WTC11 (cell line): ENCODE measurements around the gene KCNMA1. TPM values are rescaled to one million over a fixed set of nuclear protein-coding genes. Genes with fewer than 3 reads are reported as not detected.

Source experiments
- ATAC-seq: fragments of 200-7000 bp; cut with Tn5 transposase; 2 replicates; pipeline ENCODE4 v1.10.0; 2021; ENCODE audit warnings: mild to moderate bottlenecking, moderate library complexity
- CTCF ChIA-PET: fragments of 300-600 bp; sonication (Branson Sonifier 250); formaldehyde crosslinking; loops from one replicate; lab custom pipeline; 2021; ENCODE audit warnings: antibody characterized with exemption; lab: Charles Lee
- POLR2A ChIA-PET: fragments of 350-600 bp; sonication (Branson Sonifier 250); formaldehyde crosslinking; loops from one replicate; lab custom pipeline; 2021; ENCODE audit warnings: antibody characterized with exemption; lab: Charles Lee
- DNase-seq: peaks from one replicate; pipeline ENCODE4 v3.0.0; 2021; ENCODE audit warnings: low spot score
- H3K27ac Mint-ChIP-seq: 2 replicates; pipeline ENCODE4 v1.8.0; 2021; ENCODE audit warnings: mixed read lengths
- H3K27me3 Mint-ChIP-seq: 2 replicates; pipeline ENCODE4 v1.8.0; 2021; ENCODE audit warnings: low read depth, mild to moderate bottlenecking, moderate library complexity, mixed read lengths
- H3K36me3 Mint-ChIP-seq: 2 replicates; pipeline ENCODE4 v1.8.0; 2021; ENCODE audit warnings: mixed read lengths
- H3K4me1 Mint-ChIP-seq: 2 replicates; pipeline ENCODE4 v1.8.0; 2022; ENCODE audit warnings: mixed read lengths
- H3K4me3 Mint-ChIP-seq: 2 replicates; pipeline ENCODE4 v1.8.0; 2021; ENCODE audit warnings: mild to moderate bottlenecking, moderate library complexity, mixed read lengths
- H3K9me3 Mint-ChIP-seq: 2 replicates; pipeline ENCODE4 v1.8.0; 2021; ENCODE audit warnings: mixed read lengths
- ELF4 ChIP-seq: sonication (generic); formaldehyde crosslinking; IDR thresholded peaks from 2 replicates; pipeline ENCODE4 v1.8.1; 2022; ENCODE audit warnings: low read depth, mild to moderate bottlenecking, moderate library complexity, missing genetic modification reagents
- EMX1 ChIP-seq: fragments of 250-450 bp; sonication (Bioruptor Pico); IDR thresholded peaks from 2 replicates; pipeline ENCODE4 v1.8.0; 2021; ENCODE audit warnings: mild to moderate bottlenecking
- ESRRA ChIP-seq: sonication (generic); formaldehyde crosslinking; IDR thresholded peaks from 2 replicates; pipeline ENCODE4 v1.8.1; 2022; ENCODE audit warnings: mild to moderate bottlenecking, missing genetic modification reagents, borderline replicate concordance
- JAZF1 ChIP-seq: fragments of 250-450 bp; sonication (Bioruptor Pico); IDR thresholded peaks from 2 replicates; pipeline ENCODE4 v1.9.0; 2021; ENCODE audit warnings: moderate library complexity, mild to moderate bottlenecking, inconsistent platforms
- MLX ChIP-seq: sonication (generic); formaldehyde crosslinking; IDR thresholded peaks from 2 replicates; pipeline ENCODE4 v1.8.1; 2023; ENCODE audit warnings: mild to moderate bottlenecking, missing genetic modification reagents, moderate library complexity
- NR1H2 ChIP-seq: sonication (generic); formaldehyde crosslinking; IDR thresholded peaks from 2 replicates; pipeline ENCODE4 v1.9.0; 2021; ENCODE audit warnings: mild to moderate bottlenecking, moderate library complexity, missing genetic modification reagents
- SOX15 ChIP-seq: fragments of 250-450 bp; sonication (Bioruptor Pico); IDR thresholded peaks from 2 replicates; pipeline ENCODE4 v1.9.0; 2021; ENCODE audit warnings: mild to moderate bottlenecking
- ZBTB21 ChIP-seq: sonication (generic); formaldehyde crosslinking; IDR thresholded peaks from 2 replicates; pipeline ENCODE4 v1.8.1; 2023; ENCODE audit warnings: mild to moderate bottlenecking, missing genetic modification reagents, borderline replicate concordance
- ZNF138 ChIP-seq: sonication (generic); formaldehyde crosslinking; conservative IDR thresholded peaks from 2 replicates; pipeline ENCODE4 v1.8.1; 2022; ENCODE audit warnings: mild to moderate bottlenecking, moderate library complexity, missing genetic modification reagents
- ZNF219 ChIP-seq: sonication (generic); formaldehyde crosslinking; IDR thresholded peaks from 2 replicates; pipeline ENCODE4 v1.8.0; 2023; ENCODE audit warnings: missing genetic modification reagents, mild to moderate bottlenecking, borderline replicate concordance
- ZNF671 ChIP-seq: fragments of 250-450 bp; sonication (Bioruptor Pico); IDR thresholded peaks from 2 replicates; pipeline ENCODE4 v1.8.0; 2021; ENCODE audit warnings: mild to moderate bottlenecking
- total RNA-seq: library from RNA; stranded (reverse); gene quantifications from 3 replicates; pipeline ENCODE4 v1.2.3, GENCODE V29; 2021
- TF ChIP-seq, protein P1 (sequence below): fragments of 200-600 bp; IDR thresholded peaks from 2 replicates; pipeline ENCODE4 v1.8.0; 2022; ENCODE audit warnings: antibody characterized with exemption
- TF ChIP-seq, protein P2 (sequence below): sonication (generic); formaldehyde crosslinking; IDR thresholded peaks from 2 replicates; pipeline ENCODE4 v1.8.1; 2023; ENCODE audit warnings: mild to moderate bottlenecking, moderate library complexity, missing genetic modification reagents
- TF ChIP-seq, protein P3 (sequence below): fragments of 250-450 bp; sonication (Bioruptor Pico); conservative IDR thresholded peaks from 2 replicates; pipeline ENCODE4 v1.9.0; 2021; ENCODE audit warnings: mild to moderate bottlenecking
- TF ChIP-seq, protein P4 (sequence below): sonication (generic); formaldehyde crosslinking; IDR thresholded peaks from 2 replicates; pipeline ENCODE4 v1.8.1; 2022; ENCODE audit warnings: low read depth, mild to moderate bottlenecking, moderate library complexity, missing genetic modification reagents, borderline replicate concordance
- TF ChIP-seq, protein P5 (sequence below): sonication (generic); formaldehyde crosslinking; IDR thresholded peaks from 2 replicates; pipeline ENCODE4 v1.8.1; 2022; ENCODE audit warnings: missing genetic modification reagents, borderline replicate concordance

KCNMA1 gene
- total RNA-seq, 1 experiment from 2014 or later, result 7.3 TPM

- no peak overlapping the region for H3K4me3 Mint-ChIP-seq
- CTCF ChIA-PET, result no interaction called here
- H3K4me1 Mint-ChIP-seq, result no peaks in the 10 kb centered on the region
- no peaks in the 10 kb centered on the region; the same call in 1 of the 2 replicates for H3K27me3 Mint-ChIP-seq
- ATAC-seq (no peak), DNase-seq (no peak)
- peaks cover 3% of the 10 kb centered on the region; the same call in 1 of the 2 replicates for H3K9me3 Mint-ChIP-seq
- POLR2A ChIA-PET, result no interaction called here
- H3K27ac Mint-ChIP-seq, result no peak overlapping the region
- TF ChIP-seq JAZF1 (no peak), SOX15 (no peak), ZNF671 (CRISPR knock-in tag) (no peak), EMX1 (CRISPR knock-in tag) (no peak)
- no peaks in the 10 kb centered on the region for H3K36me3 Mint-ChIP-seq
Measured at GRCh38 chr10:77090381-77091356, 546.9 kb downstream of the KCNMA1 start.

DNA sequence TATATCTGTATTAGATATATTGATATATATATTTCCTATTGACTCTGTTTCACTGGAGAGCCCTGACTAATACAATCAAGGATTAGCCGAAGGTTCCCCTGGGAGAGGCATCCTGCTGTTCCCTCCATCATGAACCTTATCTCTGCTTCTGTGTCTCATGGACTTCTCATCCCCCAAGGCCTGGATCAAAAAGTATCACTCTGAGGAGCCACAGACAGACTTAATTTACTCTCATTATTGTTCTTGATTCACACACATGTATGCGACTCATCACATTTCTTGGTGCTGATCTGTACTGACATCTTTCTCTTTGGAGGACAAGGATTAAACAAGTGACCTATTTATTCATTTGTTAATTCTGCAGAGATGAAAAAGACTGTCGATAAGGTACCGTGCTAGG, 550.2 kb downstream of the KCNMA1 start:
- no peak overlapping the region for H3K27ac Mint-ChIP-seq
- no peak overlapping the region for H3K4me3 Mint-ChIP-seq
- POLR2A ChIA-PET, result no interaction called here
- H3K9me3 Mint-ChIP-seq, result peaks cover 3% of the 10 kb centered on the region; the same call in 1 of the 2 replicates
- H3K4me1 Mint-ChIP-seq, result peaks cover 23% of the 10 kb centered on the region
- no peak for DNase-seq
- TF ChIP-seq, protein P1, sequence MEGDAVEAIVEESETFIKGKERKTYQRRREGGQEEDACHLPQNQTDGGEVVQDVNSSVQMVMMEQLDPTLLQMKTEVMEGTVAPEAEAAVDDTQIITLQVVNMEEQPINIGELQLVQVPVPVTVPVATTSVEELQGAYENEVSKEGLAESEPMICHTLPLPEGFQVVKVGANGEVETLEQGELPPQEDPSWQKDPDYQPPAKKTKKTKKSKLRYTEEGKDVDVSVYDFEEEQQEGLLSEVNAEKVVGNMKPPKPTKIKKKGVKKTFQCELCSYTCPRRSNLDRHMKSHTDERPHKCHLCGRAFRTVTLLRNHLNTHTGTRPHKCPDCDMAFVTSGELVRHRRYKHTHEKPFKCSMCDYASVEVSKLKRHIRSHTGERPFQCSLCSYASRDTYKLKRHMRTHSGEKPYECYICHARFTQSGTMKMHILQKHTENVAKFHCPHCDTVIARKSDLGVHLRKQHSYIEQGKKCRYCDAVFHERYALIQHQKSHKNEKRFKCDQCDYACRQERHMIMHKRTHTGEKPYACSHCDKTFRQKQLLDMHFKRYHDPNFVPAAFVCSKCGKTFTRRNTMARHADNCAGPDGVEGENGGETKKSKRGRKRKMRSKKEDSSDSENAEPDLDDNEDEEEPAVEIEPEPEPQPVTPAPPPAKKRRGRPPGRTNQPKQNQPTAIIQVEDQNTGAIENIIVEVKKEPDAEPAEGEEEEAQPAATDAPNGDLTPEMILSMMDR, result no peak
- TF ChIP-seq MLX (no peak), ZBTB21 (no peak), NR1H2 (CRISPR knock-in tag) (no peak), ZNF219 (no peak), ZNF138 (no peak), ESRRA (CRISPR knock-in tag) (no peak), ELF4 (no peak)
- TF ChIP-seq, protein P2, sequence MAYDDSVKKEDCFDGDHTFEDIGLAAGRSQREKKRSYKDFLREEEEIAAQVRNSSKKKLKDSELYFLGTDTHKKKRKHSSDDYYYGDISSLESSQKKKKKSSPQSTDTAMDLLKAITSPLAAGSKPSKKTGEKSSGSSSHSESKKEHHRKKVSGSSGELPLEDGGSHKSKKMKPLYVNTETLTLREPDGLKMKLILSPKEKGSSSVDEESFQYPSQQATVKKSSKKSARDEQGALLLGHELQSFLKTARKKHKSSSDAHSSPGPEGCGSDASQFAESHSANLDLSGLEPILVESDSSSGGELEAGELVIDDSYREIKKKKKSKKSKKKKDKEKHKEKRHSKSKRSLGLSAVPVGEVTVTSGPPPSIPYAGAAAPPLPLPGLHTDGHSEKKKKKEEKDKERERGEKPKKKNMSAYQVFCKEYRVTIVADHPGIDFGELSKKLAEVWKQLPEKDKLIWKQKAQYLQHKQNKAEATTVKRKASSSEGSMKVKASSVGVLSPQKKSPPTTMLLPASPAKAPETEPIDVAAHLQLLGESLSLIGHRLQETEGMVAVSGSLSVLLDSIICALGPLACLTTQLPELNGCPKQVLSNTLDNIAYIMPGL (CRISPR knock-in tag), result no peak
- TF ChIP-seq, protein P3, sequence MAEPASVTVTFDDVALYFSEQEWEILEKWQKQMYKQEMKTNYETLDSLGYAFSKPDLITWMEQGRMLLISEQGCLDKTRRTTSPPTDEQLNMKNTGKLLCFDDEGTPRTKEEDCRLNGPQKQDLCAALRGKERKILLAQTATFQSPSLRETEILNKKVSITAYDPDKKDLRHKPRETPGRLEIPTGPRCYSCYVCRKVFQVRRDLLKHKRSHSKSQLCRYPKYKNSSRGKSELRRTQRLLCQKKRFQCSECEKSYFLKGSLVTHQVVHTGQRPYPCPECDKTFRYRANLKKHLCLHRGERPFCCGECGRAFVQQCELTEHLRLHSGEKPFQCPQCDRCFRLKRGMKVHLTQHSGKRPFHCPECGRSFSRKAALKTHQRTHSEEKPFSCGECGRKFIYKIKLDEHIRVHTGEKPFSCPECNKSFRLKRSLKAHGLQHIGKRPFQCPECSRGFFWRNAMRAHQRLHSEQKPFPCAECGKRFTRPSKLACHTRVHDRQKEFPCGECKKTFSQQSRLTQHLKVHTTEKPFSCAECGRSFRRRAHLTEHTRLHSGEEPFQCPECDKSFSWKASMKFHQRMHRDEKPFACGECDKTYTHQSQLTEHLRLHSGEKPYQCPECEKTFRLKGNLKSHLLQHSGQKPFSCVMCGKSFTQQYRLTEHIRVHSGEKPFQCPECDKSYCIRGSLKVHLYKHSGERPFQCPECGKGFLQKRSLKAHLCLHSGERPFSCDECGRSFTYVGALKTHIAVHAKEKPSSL (CRISPR knock-in tag), result no peak
- TF ChIP-seq, protein P4, sequence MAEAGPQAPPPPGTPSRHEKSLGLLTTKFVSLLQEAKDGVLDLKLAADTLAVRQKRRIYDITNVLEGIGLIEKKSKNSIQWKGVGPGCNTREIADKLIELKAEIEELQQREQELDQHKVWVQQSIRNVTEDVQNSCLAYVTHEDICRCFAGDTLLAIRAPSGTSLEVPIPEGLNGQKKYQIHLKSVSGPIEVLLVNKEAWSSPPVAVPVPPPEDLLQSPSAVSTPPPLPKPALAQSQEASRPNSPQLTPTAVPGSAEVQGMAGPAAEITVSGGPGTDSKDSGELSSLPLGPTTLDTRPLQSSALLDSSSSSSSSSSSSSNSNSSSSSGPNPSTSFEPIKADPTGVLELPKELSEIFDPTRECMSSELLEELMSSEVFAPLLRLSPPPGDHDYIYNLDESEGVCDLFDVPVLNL (CRISPR knock-in tag), result no peak
- TF ChIP-seq, protein P5, sequence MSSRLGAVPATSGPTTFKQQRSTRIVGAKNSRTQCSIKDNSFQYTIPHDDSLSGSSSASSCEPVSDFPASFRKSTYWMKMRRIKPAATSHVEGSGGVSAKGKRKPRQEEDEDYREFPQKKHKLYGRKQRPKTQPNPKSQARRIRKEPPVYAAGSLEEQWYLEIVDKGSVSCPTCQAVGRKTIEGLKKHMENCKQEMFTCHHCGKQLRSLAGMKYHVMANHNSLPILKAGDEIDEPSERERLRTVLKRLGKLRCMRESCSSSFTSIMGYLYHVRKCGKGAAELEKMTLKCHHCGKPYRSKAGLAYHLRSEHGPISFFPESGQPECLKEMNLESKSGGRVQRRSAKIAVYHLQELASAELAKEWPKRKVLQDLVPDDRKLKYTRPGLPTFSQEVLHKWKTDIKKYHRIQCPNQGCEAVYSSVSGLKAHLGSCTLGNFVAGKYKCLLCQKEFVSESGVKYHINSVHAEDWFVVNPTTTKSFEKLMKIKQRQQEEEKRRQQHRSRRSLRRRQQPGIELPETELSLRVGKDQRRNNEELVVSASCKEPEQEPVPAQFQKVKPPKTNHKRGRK (CRISPR knock-in tag), result no peak
- ATAC-seq, result no peak
- CTCF ChIA-PET, result no interaction called here
- H3K36me3 Mint-ChIP-seq, result no peaks in the 10 kb centered on the region
- no peaks in the 10 kb centered on the region; the same call in 1 of the 2 replicates for H3K27me3 Mint-ChIP-seq
